Fibroblast of lung (primary cell): ENCODE results near the gene HIVEP3. TPM values are rescaled to one million over a fixed set of nuclear protein-coding genes. Genes with fewer than 3 reads are reported as not detected.

Experiments used
- DNase-seq, 2 donors: peaks; one replicate each; pipeline versions ENCODE4 v3.0.0 to v3.0.0-alpha.2; 2010; ENCODE audit warnings: low read depth in 2 of 2
- H2AFZ ChIP-seq: 2 replicates; pipeline ENCODE4 v1.5.1; 2012; ENCODE audit warnings: low read length, control low read depth, inconsistent platforms
- H3K27ac ChIP-seq: 2 replicates; pipeline ENCODE4 v1.5.1; 2011; ENCODE audit warnings: low read length, control low read depth; ENCODE audit not compliant: insufficient read depth
- H3K27me3 ChIP-seq: 2 replicates; pipeline ENCODE4 v1.5.1; 2011; ENCODE audit warnings: mild to moderate bottlenecking, low read length; ENCODE audit not compliant: control insufficient read depth, insufficient read depth
- H3K36me3 ChIP-seq: 2 replicates; pipeline ENCODE4 v1.5.1; 2011; ENCODE audit warnings: low read length; ENCODE audit not compliant: control insufficient read depth, insufficient read depth
- H3K4me1 ChIP-seq: 2 replicates; pipeline ENCODE4 v1.5.1; 2011; ENCODE audit warnings: low read length; ENCODE audit not compliant: control insufficient read depth, insufficient read depth; ENCODE audit errors: extremely low read depth
- H3K4me2 ChIP-seq: 2 replicates; pipeline ENCODE4 v1.5.1; 2011; ENCODE audit warnings: low read length, control low read depth; ENCODE audit not compliant: insufficient read depth; ENCODE audit errors: extremely low read depth
- H3K4me3 ChIP-seq, 4 experiments: fragments of 200-600 bp in 1 of 4; sonication (generic) in 1 of 4; replicated peaks in 1 of 4; 2 replicates each; pipeline ENCODE4 v1.5.1; 2011 to 2016; ENCODE audit warnings: low read length in 4 of 4, low read depth in 3 of 4, mild to moderate bottlenecking in 3 of 4, control low read depth in 2 of 4, inconsistent platforms in 1 of 4, mixed read lengths in 1 of 4; ENCODE audit not compliant: insufficient read depth in 1 of 4; ENCODE audit errors: control extremely low read depth in 1 of 4
- H3K79me2 ChIP-seq: 2 replicates; pipeline ENCODE4 v1.5.1; 2012; ENCODE audit warnings: mild to moderate bottlenecking, low read length, inconsistent platforms; ENCODE audit not compliant: control insufficient read depth, insufficient read depth
- H3K9ac ChIP-seq: 2 replicates; pipeline ENCODE4 v1.5.1; 2011; ENCODE audit warnings: mild to moderate bottlenecking, low read length, control low read depth; ENCODE audit not compliant: insufficient read depth
- H3K9me3 ChIP-seq: 2 replicates; pipeline ENCODE4 v1.5.1; 2012; ENCODE audit warnings: low read depth, low read length; ENCODE audit not compliant: control insufficient read depth, insufficient read depth
- H4K20me1 ChIP-seq: 2 replicates; pipeline ENCODE4 v1.5.1; 2011; ENCODE audit warnings: low read length; ENCODE audit not compliant: control insufficient read depth, insufficient read depth; ENCODE audit errors: extremely low read depth
- CTCF ChIP-seq, 2 donors: IDR thresholded peaks in 1 of 2; conservative IDR thresholded peaks in 1 of 2; 1 replicate in 1 of 2; 2 replicates in 1 of 2; pipeline ENCODE4 v1.5.1; 2011 to 2012; ENCODE audit warnings: low read length in 2 of 2, control low read depth in 1 of 2, inconsistent platforms in 1 of 2, low read depth in 1 of 2, mild to moderate bottlenecking in 1 of 2
- EZH2 ChIP-seq: IDR thresholded peaks from 2 replicates; pipeline ENCODE4 v1.5.1; 2012; ENCODE audit warnings: low read length, control low read depth, mild to moderate bottlenecking; ENCODE audit errors: missing control alignments
- polyA plus RNA-seq, 2 donors: library from polyadenylated mRNA; depleted of rRNA in 1 of 2; stranded (reverse) in 1 of 2; unstranded in 1 of 2; fragments of >200 nt; gene quantifications; 2 replicates each; pipeline ENCODE4 v1.2.1, GENCODE V29; 2011 to 2012; ENCODE audit warnings: missing spikeins in 1 of 2
- total RNA-seq: library from RNA; depleted of rRNA; stranded (reverse); fragments of >200 nt; gene quantifications from 2 replicates; pipeline ENCODE4 v1.2.1, GENCODE V29; 2014

Gene HIVEP3
- total and polyA plus RNA-seq, 2 donors (not counting 1 experiment from before 2014, with no cell fraction given), result 0.83 to 3.2 TPM

GRCh38 chr1:41711581-41711980 is 207.1 kb downstream of the HIVEP3 start:
- no peak overlapping the region for H3K27ac ChIP-seq

DNA sequence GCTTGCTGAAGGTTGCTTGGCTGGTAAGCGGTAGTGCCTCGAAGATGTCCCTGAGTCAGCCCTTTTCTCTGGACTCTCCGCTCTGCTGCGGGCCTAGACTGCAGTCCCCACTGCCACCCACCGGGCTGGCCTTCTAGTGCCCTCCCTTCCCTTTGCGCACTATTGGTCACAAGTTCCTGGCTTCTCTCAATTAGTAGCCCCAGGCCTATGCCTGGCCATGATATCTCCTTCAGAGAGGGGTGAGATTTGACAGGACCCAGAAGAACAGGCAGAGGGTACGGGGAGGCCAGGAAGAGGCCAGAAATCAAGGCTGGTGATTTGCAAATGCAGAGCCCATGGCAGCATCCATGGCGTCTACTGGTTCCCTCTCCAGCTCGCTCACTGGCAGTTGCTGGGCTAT is 207.7 kb downstream of the HIVEP3 start:
- H3K4me1 ChIP-seq, result peaks cover 7% of the 10 kb centered on the region
- TF ChIP-seq EZH2 (no peak), CTCF (conservative IDR thresholded peaks at IDR 0.05 in 1 of 2, IDR thresholded peaks at IDR 0.05 in 1 of 2; ENCODE audit: low read depth in 1 of 2, low read length in 2 of 2) (no peak)

More at GRCh38 chr1:41711581-41711980, 207.1 kb downstream of the HIVEP3 start:
- H3K4me1 ChIP-seq, result peaks cover 7% of the 10 kb centered on the region
- no peak overlapping the region for H3K4me3 ChIP-seq
- no peaks in the 10 kb centered on the region for H3K9me3 ChIP-seq
- TF ChIP-seq CTCF (conservative IDR thresholded peaks at IDR 0.05 in 1 of 2, IDR thresholded peaks at IDR 0.05 in 1 of 2; ENCODE audit: low read depth in 1 of 2, low read length in 2 of 2) (no peak), EZH2 (no peak)
- no peaks in the 10 kb centered on the region for H3K79me2 ChIP-seq
- no peaks in the 10 kb centered on the region for H4K20me1 ChIP-seq
- H3K27me3 ChIP-seq, result no peaks in the 10 kb centered on the region
- no peak overlapping the region for H3K9ac ChIP-seq
- no peak for DNase-seq
- H3K4me2 ChIP-seq, result no peak overlapping the region
- no peak overlapping the region for H2AFZ ChIP-seq
- H3K36me3 ChIP-seq, result no peaks in the 10 kb centered on the region

DNA sequence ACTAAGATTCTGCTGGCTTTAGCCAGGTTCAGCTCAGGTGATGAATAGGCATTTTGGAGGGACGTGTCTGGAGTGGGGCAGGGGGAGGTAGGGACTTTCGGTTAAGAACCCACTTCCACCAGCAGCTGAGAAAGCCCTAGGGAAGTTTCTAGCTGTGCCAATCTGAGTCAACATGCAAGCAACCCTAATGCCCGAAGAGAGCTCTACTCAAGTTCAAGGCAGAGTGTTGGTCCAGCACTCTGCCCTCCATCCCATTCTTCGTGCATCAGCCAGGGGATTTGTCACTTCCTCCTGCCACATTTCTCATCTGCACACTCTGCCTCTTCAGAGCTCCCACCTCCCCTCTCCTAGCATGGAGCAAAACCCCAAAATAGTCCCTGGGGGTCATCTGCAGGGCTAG is 208.8 kb downstream of the HIVEP3 start:
- TF ChIP-seq EZH2, result no peak
- TF ChIP-seq CTCF (conservative IDR thresholded peaks at IDR 0.05 in 1 of 2, IDR thresholded peaks at IDR 0.05 in 1 of 2; ENCODE audit: low read depth in 1 of 2, low read length in 2 of 2), result no peak
- Histone ChIP-seq H2AFZ (no peak overlapping the region), H4K20me1 (no peaks in the 10 kb centered on the region), H3K4me1 (peaks cover 7% of the 10 kb centered on the region), H3K27ac (no peak overlapping the region), H3K79me2 (no peaks in the 10 kb centered on the region), H3K9me3 (no peaks in the 10 kb centered on the region), H3K4me2 (no peak overlapping the region), H3K9ac (no peak overlapping the region), H3K4me3 (no peak overlapping the region), H3K27me3 (peaks cover 3% of the 10 kb centered on the region), H3K36me3 (no peaks in the 10 kb centered on the region)
- no peak for DNase-seq

More for the DNA sequence above, 207.7 kb downstream of the HIVEP3 start:
- no peak overlapping the region for H3K4me3 ChIP-seq
- no peaks in the 10 kb centered on the region for H4K20me1 ChIP-seq
- no peak overlapping the region for H3K9ac ChIP-seq
- H3K27ac ChIP-seq, result no peak overlapping the region
- no peaks in the 10 kb centered on the region for H3K27me3 ChIP-seq
- no peak for DNase-seq
- no peak overlapping the region for H3K4me2 ChIP-seq
- H3K79me2 ChIP-seq, result no peaks in the 10 kb centered on the region
- H3K36me3 ChIP-seq, result no peaks in the 10 kb centered on the region
- no peaks in the 10 kb centered on the region for H3K9me3 ChIP-seq
- no peak overlapping the region for H2AFZ ChIP-seq
